ENCODE data around the gene ZNF14.
A peak's percentile ranks its signal among the peaks of the same experiment; 100 is the strongest.
"Not testable (repeated sequence)": the region's sequence is repeated elsewhere in the genome, so short reads cannot be mapped to it uniquely, and the experiment has no call there.

The ZNF14 gene

DNA sequence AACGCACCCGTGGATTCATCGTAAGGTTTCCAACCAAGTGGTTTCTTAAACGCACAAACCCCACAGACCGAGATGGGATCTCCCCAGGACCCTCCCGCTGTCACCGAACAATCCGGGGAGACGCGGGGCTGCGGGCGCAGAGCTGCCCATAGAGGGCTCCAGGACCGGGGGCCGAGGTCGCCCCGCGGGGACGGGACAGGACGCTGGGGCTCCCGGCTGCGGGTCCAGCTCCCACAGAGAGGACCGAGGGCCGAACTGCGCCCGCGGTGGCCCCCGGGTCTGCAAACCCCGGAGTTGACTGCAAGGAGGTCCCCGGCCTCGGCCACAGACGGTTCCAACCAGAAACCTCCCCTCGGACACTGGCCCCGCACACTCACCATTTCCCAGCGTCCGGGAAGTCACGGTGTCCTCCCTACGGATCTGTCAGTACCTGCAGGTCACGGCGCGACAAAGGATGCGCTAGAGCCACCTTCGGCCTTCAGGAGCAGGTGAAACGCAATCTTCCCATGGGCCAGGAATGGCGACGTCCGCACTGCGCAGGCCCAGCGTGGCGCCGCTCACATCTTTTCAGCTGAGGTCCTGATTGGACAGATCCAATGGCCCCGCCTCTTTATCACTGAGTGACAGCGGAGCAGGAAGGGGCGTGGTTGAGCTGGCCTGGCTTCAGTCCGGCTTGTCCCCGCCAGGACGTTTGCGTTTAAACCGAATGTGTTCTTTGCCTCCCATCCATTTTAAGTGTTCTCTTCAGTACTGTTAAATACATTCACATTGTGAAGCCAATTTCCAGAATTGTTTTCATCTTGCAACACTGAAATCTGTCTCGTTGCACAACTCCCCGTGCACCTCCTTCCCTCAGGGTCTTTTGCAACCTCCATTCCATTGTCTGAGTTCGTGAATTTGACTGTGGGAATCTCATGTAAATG, at the start of gene ZNF14:
Gene ZNF14, minus strand, starts transcription at position 534 of the 923 bp plus-strand sequence. Its CDS starts 154 bp downstream, at position 380.
- DNase-seq = peak; percentile 92
- in situ Hi-C loops (cut with HindIII; ENCODE audit: low pct_ligation_motif_present, low pct_unique_long_range_greater_than_20kb, low sequenced_read_pairs) = no loop called here

- in situ Hi-C loops (cut with HindIII; ENCODE audit: low pct_ligation_motif_present, low pct_unique_long_range_greater_than_20kb, low sequenced_read_pairs) = not testable (repeated sequence)
Observed at GRCh38 chr19:19781791-19782190, 48.9 kb upstream of the ZNF14 start.

DNA sequence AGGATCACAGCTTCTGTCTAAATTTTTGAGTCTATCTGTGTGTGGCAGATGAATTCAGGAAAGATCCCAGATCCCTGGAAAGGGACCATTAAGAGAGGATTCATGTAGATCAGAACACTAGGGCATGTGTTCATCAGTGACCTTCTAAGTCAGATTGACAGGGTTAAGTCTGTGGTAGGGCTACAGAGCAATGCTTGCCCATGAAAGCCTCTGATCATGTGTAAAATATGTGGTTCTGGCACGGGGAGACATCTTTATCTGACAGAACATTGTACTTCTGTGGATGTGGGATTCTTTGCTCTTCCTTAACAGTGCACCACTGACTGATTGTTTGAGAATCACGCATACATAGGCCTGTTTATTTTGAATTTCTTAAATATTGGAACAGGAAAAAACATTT, 45.8 kb upstream of the ZNF14 start:
- no peak for DNase-seq
- in situ Hi-C loops (cut with HindIII; ENCODE audit: low pct_ligation_motif_present, low pct_unique_long_range_greater_than_20kb, low sequenced_read_pairs) = no loop called here

More at GRCh38 chr19:19781791-19782190, 48.9 kb upstream of the ZNF14 start:
- not testable (repeated sequence) for DNase-seq

DNA sequence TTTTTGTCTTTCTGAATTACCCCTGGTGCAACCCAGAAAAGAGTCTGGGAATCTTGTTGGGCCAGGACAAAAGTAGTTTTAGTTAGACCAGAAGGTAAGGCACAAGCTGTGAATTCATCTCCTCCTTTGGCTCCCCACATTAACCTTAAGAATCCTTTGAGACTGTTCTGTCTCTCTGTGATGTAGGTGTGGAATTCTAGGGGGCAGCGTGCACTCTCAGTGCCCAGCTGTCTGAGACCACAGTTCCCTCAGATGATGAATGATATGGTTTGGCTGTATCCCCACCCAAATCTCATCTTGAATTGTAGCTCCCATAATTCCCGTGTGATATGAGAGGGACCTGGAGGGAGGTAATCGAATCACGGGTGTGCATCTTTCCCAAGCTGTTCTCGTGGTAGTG, 44.8 kb upstream of the ZNF14 start:
- no peak for DNase-seq
- in situ Hi-C loops (cut with HindIII; ENCODE audit: low pct_ligation_motif_present, low pct_unique_long_range_greater_than_20kb, low sequenced_read_pairs) = no loop called here

GRCh38 chr19:19776206-19777008, 43.5 kb upstream of the ZNF14 start:
- in situ Hi-C loops (cut with HindIII; ENCODE audit: low pct_ligation_motif_present, low pct_unique_long_range_greater_than_20kb, low sequenced_read_pairs) = no loop called here
- DNase-seq = peak; percentile 96

- in situ Hi-C loops (cut with HindIII; ENCODE audit: low pct_ligation_motif_present, low pct_unique_long_range_greater_than_20kb, low sequenced_read_pairs) = no loop called here
- no peak for DNase-seq
Observed at GRCh38 chr19:19775891-19776205, 42.9 kb upstream of the ZNF14 start.

- in situ Hi-C loops (cut with HindIII; ENCODE audit: low pct_ligation_motif_present, low pct_unique_long_range_greater_than_20kb, low sequenced_read_pairs) = no loop called here
- no peak for DNase-seq
Observed at GRCh38 chr19:19774354-19775033, 41.6 kb upstream of the ZNF14 start.

DNA sequence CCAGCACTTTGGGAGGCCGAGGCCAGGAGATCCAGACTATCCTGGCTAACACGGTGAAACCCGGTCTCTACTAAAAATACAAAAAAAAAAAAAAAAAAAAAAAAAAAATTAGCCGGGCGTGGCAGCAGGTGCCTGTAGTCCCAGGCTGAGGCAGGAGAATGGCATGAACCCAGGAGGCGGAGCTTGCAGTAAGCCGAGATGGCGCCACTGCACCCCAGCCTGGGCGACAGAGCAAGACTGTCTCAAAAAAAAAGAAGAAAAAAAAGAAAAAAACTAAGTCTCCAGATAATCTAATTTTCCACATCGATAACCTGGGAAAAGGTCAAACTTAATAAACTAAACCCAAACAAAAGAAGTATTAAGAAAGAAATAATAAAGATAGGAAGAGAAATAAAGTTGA, 39.1 kb upstream of the ZNF14 start:
- in situ Hi-C loops (cut with HindIII; ENCODE audit: low pct_ligation_motif_present, low pct_unique_long_range_greater_than_20kb, low sequenced_read_pairs); DNase-seq: not testable (repeated sequence)

- in situ Hi-C loops (cut with HindIII; ENCODE audit: low pct_ligation_motif_present, low pct_unique_long_range_greater_than_20kb, low sequenced_read_pairs); DNase-seq: not testable (repeated sequence)
Observed at GRCh38 chr19:19769971-19770370, 37.1 kb upstream of the ZNF14 start.

DNA sequence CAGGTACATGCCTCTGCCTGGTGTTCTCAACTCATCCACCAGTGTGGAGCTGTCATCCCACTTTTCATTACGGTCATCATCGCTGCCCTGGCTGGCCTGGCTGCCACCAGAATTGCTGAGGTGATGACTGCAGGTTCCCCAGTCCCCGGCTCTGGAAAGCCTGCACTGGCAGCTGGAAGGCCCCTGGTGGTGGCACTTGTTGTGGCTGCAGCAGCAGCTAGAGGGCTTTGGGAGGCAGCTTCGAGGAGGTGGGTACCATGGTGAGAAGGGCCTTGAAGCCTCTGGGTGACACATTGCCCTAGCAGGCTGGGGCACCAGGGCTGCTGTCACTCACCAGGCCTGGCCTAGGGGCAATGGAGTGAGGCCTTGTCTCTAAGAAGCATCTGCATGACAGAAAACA, 25.3 kb upstream of the ZNF14 start:
- no peak for DNase-seq
- in situ Hi-C loops (cut with HindIII; ENCODE audit: low pct_ligation_motif_present, low pct_unique_long_range_greater_than_20kb, low sequenced_read_pairs) = no loop called here

DNA sequence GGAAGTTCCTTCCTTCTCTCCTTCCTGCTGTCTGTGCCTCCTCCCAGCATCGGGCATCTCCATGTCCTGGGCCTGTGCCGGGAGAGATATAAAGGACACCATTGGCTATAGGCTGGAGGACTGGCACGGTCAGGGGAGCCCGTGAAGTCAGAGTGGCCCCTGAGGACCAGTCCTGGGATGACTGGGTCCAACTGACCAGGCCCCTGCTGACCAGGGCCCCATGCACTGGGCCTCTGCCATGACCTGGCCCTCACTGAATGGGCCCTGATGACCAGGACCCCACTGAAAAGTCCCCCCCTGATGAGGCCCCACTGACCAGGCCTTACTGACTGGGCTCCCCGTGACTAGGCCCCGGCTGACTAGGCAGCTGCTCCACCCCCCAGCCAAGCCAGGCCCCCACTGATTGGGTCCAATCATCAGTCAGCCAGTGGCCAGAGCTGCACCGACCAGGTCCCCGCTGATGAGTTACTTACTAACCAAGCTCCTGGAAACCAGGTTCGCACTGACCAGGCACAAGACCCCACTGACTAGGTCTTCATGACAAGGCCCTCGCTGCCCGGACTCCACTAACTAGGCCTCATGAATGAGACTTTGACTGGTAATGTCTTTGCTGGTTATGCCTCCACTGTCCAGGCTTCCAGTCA, 20.0 kb upstream of the ZNF14 start:
- in situ Hi-C loops (cut with HindIII; ENCODE audit: low pct_ligation_motif_present, low pct_unique_long_range_greater_than_20kb, low sequenced_read_pairs) = no loop called here
- no peak for DNase-seq

- no peak for DNase-seq
- in situ Hi-C loops (cut with HindIII; ENCODE audit: low pct_ligation_motif_present, low pct_unique_long_range_greater_than_20kb, low sequenced_read_pairs) = no loop called here
Observed at GRCh38 chr19:19751846-19752245, 18.9 kb upstream of the ZNF14 start.

DNA sequence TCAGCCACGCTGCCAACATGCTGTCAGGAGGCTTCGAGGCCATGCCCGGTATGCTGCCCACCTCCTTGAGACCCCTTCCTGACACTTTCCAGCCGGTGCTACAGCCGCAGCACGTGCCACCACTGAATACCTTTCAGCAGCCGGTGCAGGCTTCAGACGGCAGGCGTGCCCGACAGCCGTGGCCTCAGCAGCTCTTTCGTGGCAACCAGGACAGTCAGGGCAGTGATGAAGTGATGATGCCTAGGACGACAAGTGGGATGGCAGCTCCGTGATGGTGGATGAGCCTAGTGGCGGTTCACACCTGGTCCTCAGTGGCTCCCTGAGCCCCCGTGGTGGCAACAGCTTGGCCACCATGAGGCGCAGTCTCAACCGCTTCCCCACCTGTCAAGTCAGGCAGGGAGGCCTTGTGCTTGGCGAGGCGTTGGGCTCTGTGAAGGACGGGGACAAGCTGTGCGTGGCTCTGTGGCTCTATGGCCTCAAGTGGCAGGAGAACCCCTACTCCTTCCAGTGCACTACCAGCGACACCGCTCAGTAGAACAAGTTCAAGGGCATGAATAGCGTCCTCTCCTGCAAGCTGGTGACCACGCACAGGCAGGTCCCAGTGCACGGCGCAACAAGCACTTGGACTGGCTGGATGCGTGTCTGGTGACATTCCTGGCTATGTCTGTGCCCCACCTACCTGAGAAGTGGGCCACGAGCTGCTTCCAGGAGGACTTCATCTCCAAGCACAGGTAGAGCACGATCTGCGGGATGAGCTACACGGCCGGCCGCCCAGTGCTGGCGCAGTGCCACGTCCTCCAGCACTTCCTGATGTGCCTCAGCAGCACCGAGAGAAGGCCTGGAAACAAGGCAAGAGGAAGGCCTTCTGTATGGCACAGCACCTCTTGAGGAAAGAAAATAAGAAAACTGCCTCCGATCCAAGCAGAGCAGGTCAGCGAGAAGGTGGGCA, 18.2 kb upstream of the ZNF14 start:
- in situ Hi-C loops (cut with HindIII; ENCODE audit: low pct_ligation_motif_present, low pct_unique_long_range_greater_than_20kb, low sequenced_read_pairs) = no loop called here

DNA sequence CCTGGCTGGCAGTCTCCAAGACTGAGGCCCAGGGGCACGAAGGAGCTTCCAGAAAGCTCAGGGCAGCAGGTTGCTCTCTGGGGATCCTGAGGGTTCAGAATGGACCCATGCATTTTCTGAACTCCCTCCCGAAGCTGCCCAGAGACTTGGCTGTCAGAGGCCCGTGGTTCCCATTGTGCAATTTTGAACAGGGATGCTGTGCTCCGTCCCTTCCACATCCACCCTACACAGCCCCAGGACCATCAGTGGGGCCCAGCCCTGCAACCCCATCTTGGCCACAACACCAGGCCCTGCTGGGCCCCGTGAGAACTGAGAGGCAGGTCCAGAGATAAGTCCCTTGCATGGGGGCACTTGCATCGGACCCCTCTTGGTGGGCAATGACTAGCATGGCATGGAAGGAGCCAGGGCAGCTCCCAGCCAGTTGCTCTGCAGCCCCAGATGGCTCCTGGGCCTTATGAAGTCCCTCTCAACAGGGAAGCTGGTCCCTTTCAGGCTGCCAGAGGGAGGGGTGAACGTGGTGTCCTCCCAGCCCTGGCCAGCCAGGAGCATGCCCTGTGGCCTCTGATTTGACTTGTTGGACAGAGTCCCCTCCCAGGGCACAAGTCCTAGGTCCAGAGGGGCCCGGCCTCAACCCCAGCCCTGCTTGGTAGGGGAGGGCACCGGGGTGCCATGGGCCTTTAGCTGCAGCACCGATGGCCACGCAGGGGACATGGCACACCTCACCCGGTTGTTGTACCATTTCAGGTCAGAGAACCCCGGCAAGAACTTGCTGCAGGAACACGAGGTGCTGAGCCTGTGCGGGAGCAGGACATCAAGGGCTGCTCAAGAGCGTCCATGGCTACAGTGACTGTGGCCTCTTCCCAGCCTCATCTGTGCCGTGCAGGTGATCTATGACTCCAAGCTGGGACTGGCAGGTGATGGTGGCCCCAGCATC, 17.3 kb upstream of the ZNF14 start:
- in situ Hi-C loops (cut with HindIII; ENCODE audit: low pct_ligation_motif_present, low pct_unique_long_range_greater_than_20kb, low sequenced_read_pairs) = no loop called here
- no peak for DNase-seq

More for the DNA sequence above, 18.2 kb upstream of the ZNF14 start:
- DNase-seq = no peak

- no peak for DNase-seq
- in situ Hi-C loops (cut with HindIII; ENCODE audit: low pct_ligation_motif_present, low pct_unique_long_range_greater_than_20kb, low sequenced_read_pairs) = no loop called here
Observed at GRCh38 chr19:19749117-19749907, 16.4 kb upstream of the ZNF14 start.
